BJ (cell line): Measurements from ENCODE around the gene TNFRSF8. TPM values are rescaled to one million over a fixed set of nuclear protein-coding genes. Genes with fewer than 3 reads are reported as not detected.
"Not testable (repeated sequence)": the region's sequence is repeated elsewhere in the genome, so short reads cannot be mapped to it uniquely, and the experiment has no call there.

Source experiments
- CTCF ChIA-PET: fragments of 350-600 bp; formaldehyde crosslinking; extraction: SDS; loops from one replicate; lab custom pipeline; 2021; ENCODE audit warnings: antibody characterized with exemption, inconsistent platforms; lab: Yijun Ruan, JAX
- POLR2A ChIA-PET: fragments of 300-600 bp; sonication (Branson Sonifier 250); formaldehyde crosslinking; extraction: SDS; loops from one replicate; lab custom pipeline; 2021; ENCODE audit warnings: antibody characterized with exemption; lab: Charles Lee
- DNase-seq: peaks from one replicate; pipeline ENCODE4 v3.0.0-alpha.2; 2011; ENCODE audit warnings: low read depth
- H3K27me3 ChIP-seq: 2 replicates; pipeline ENCODE4 v1.6.0; 2011; ENCODE audit warnings: low read length; ENCODE audit not compliant: control insufficient read depth, insufficient read depth
- H3K36me3 ChIP-seq: 2 replicates; pipeline ENCODE4 v1.5.1; 2011; ENCODE audit warnings: low read length; ENCODE audit not compliant: control insufficient read depth, insufficient read depth
- H3K4me3 ChIP-seq: 2 replicates; pipeline ENCODE4 v1.5.1; 2011; ENCODE audit warnings: low read depth, mild to moderate bottlenecking, control low read depth, low read length
- CTCF ChIP-seq: IDR thresholded peaks from 2 replicates; pipeline ENCODE4 v1.5.1; 2011; ENCODE audit warnings: low read depth, mild to moderate bottlenecking, control low read depth, inconsistent platforms, low read length, moderate library complexity; ENCODE audit not compliant: insufficient read depth
- polyA plus RNA-seq: library from polyadenylated mRNA; depleted of rRNA; stranded (reverse); fragments of >200 nt; gene quantifications from 2 replicates; pipeline ENCODE4 v1.2.3, GENCODE V29; 2011

TNFRSF8 gene
- polyA plus RNA-seq, 1 experiment, result not detected

GRCh38 chr1:12028248-12028647, 34.9 kb upstream of the TNFRSF8 start:
- Histone ChIP-seq H3K36me3 (peaks cover 14% of the 10 kb centered on the region), H3K4me3 (no peak overlapping the region), H3K27me3 (no peaks in the 10 kb centered on the region)
- DNase-seq, result no peak
- TF ChIP-seq CTCF, result no peak
- POLR2A ChIA-PET, result no interaction called here
- CTCF ChIA-PET, result no interaction called here

- H3K4me3 ChIP-seq, result no peak overlapping the region
- POLR2A ChIA-PET, result no interaction called here
- TF ChIP-seq CTCF, result no peak
- H3K27me3 ChIP-seq, result no peaks in the 10 kb centered on the region
- CTCF ChIA-PET, result no interaction called here
- H3K36me3 ChIP-seq, result peaks cover 14% of the 10 kb centered on the region
- no peak for DNase-seq
These were observed 34.1 kb upstream of the TNFRSF8 start for GRCh38 chr1:12028957-12029511.

- no peak for TF ChIP-seq CTCF
- ChIA-PET CTCF (interaction anchor here (1.6 to 1.8 kb wide), 2 partner anchors 28 to 192 kb away, joined by 6 to 8 read pairs; no protein-coding TSS in a partner anchor), POLR2A (no interaction called here)
- no peak for DNase-seq
- Histone ChIP-seq H3K27me3 (no peaks in the 10 kb centered on the region), H3K36me3 (peaks cover 14% of the 10 kb centered on the region), H3K4me3 (no peak overlapping the region)
These were observed 33.3 kb upstream of the TNFRSF8 start for GRCh38 chr1:12029720-12030339.

- ChIA-PET CTCF (interaction anchor here (0.7 to 2.3 kb wide), 20 partner anchors 8 to 193 kb away, joined by 3 to 12 read pairs (median 4); partner anchors contain the start of gene MIIP), POLR2A (interaction anchor here (0.6 kb wide), 1 partner anchor 62 kb away, joined by 3 read pairs; no protein-coding TSS in a partner anchor)
- peak; percentile 77 for TF ChIP-seq CTCF
- H3K4me3 ChIP-seq, result no peak overlapping the region
- no peaks in the 10 kb centered on the region for H3K27me3 ChIP-seq
- H3K36me3 ChIP-seq, result peaks cover 13% of the 10 kb centered on the region
- no peak for DNase-seq
These were observed 31.8 kb upstream of the TNFRSF8 start for GRCh38 chr1:12031039-12031980.

GRCh38 chr1:12032161-12032621, 30.9 kb upstream of the TNFRSF8 start:
- POLR2A ChIA-PET, result no interaction called here
- DNase-seq, result no peak
- no peak for TF ChIP-seq CTCF
- H3K27me3 ChIP-seq, result no peaks in the 10 kb centered on the region
- peaks cover 10% of the 10 kb centered on the region for H3K36me3 ChIP-seq
- CTCF ChIA-PET, result interaction anchor here (0.9 to 2.3 kb wide), 5 partner anchors 9 to 191 kb away, joined by 3 to 12 read pairs (median 4); no protein-coding TSS in a partner anchor
- no peak overlapping the region for H3K4me3 ChIP-seq

GRCh38 chr1:12033441-12033840, 29.7 kb upstream of the TNFRSF8 start:
- CTCF ChIA-PET, result interaction anchor here (1.0 kb wide), 1 partner anchor 17 kb away, joined by 3 read pairs; no protein-coding TSS in a partner anchor
- H3K27me3 ChIP-seq, H3K4me3 ChIP-seq, H3K36me3 ChIP-seq, POLR2A ChIA-PET, DNase-seq: not testable (repeated sequence)
